Measurements from ENCODE around the gene ST7L. TPM values are rescaled to one million over a fixed set of nuclear protein-coding genes. Genes with fewer than 3 reads are reported as not detected.
A peak's percentile ranks its signal among the peaks of the same experiment; 100 is the strongest.

The ST7L gene
- total RNA-seq, 1 donor from 2014 or later, result 14.8 TPM

- Histone ChIP-seq H3K4me1 (ENCODE audit: insufficient read depth, low read length) (peaks cover 27% of the 10 kb centered on the region), H3K9me3 (ENCODE audit: insufficient read depth, low read depth, low read length) (no peaks in the 10 kb centered on the region), H4K20me1 (ENCODE audit: insufficient read depth, low read length) (no peaks in the 10 kb centered on the region), H3K79me2 (ENCODE audit: insufficient read depth, low read length) (no peaks in the 10 kb centered on the region), H3K4me2 (ENCODE audit: low read length) (peak overlapping the region; percentile 60), H3K4me3 (ENCODE audit: insufficient read depth, low read depth, low read length) (no peak overlapping the region), H3K27ac (ENCODE audit: low read depth, low read length) (peak overlapping the region; percentile 97), H3K36me3 (ENCODE audit: insufficient read depth, low read length) (peaks cover 10% of the 10 kb centered on the region), H2AFZ (ENCODE audit: low read depth, low read length) (no peak overlapping the region), H3K9ac (ENCODE audit: low read length) (peak overlapping the region; percentile 69), H3K27me3 (ENCODE audit: insufficient read depth, low read length) (no peaks in the 10 kb centered on the region)
- no peak overlapping the region for H3K4me3 Mint-ChIP-seq (ENCODE audit: unreplicated experiment)
- DNase-seq (ENCODE audit: low read depth) (peak; percentile 60), FAIRE-seq (peak; percentile 95)
- no peaks in the 10 kb centered on the region for H3K9me3 Mint-ChIP-seq (ENCODE audit: unreplicated experiment)
- H3K36me3 Mint-ChIP-seq (ENCODE audit: low read depth, unreplicated experiment), result peaks cover 2% of the 10 kb centered on the region
- peaks cover 27% of the 10 kb centered on the region for H3K4me1 Mint-ChIP-seq (ENCODE audit: low read depth, unreplicated experiment)
- H3K27ac Mint-ChIP-seq (ENCODE audit: unreplicated experiment), result peak overlapping the region; percentile 99
- no peak for TF ChIP-seq EZH2 (IDR thresholded peaks at IDR 0.05; ENCODE audit: insufficient read depth, low read length)
- no peak for TF ChIP-seq CTCF (IDR thresholded peaks at IDR 0.05; ENCODE audit: insufficient read depth, low read depth, low read length)
- H3K27me3 Mint-ChIP-seq (ENCODE audit: low read depth, unreplicated experiment), result no peaks in the 10 kb centered on the region
Measured at GRCh38 chr1:112544751-112545150, 74.2 kb downstream of the ST7L start.

- peak; percentile 95 for DNase-seq (ENCODE audit: low read depth)
- H3K4me3 Mint-ChIP-seq (ENCODE audit: unreplicated experiment), result peak overlapping the region; percentile 20
- H3K4me1 Mint-ChIP-seq (ENCODE audit: low read depth, unreplicated experiment), result peaks cover 27% of the 10 kb centered on the region
- FAIRE-seq, result peak; percentile 70
- H4K20me1 ChIP-seq (ENCODE audit: insufficient read depth, low read length), result no peaks in the 10 kb centered on the region
- no peak overlapping the region for H2AFZ ChIP-seq (ENCODE audit: low read depth, low read length)
- H3K4me2 ChIP-seq (ENCODE audit: low read length), result peak overlapping the region; percentile 60
- peak overlapping the region; percentile 97 for H3K27ac ChIP-seq (ENCODE audit: low read depth, low read length)
- H3K27me3 ChIP-seq (ENCODE audit: insufficient read depth, low read length), result no peaks in the 10 kb centered on the region
- H3K79me2 ChIP-seq (ENCODE audit: insufficient read depth, low read length), result no peaks in the 10 kb centered on the region
- peaks cover 7% of the 10 kb centered on the region for H3K36me3 ChIP-seq (ENCODE audit: insufficient read depth, low read length)
- peaks cover 27% of the 10 kb centered on the region for H3K4me1 ChIP-seq (ENCODE audit: insufficient read depth, low read length)
- peak overlapping the region; percentile 69 for H3K9ac ChIP-seq (ENCODE audit: low read length)
- H3K27ac Mint-ChIP-seq (ENCODE audit: unreplicated experiment), result peak overlapping the region; percentile 99
- TF ChIP-seq CTCF (IDR thresholded peaks at IDR 0.05; ENCODE audit: insufficient read depth, low read depth, low read length) (no peak), EZH2 (IDR thresholded peaks at IDR 0.05; ENCODE audit: insufficient read depth, low read length) (no peak)
- H3K4me3 ChIP-seq (ENCODE audit: insufficient read depth, low read depth, low read length), result no peak overlapping the region
- no peaks in the 10 kb centered on the region for H3K9me3 ChIP-seq (ENCODE audit: insufficient read depth, low read depth, low read length)
- no peaks in the 10 kb centered on the region for H3K27me3 Mint-ChIP-seq (ENCODE audit: low read depth, unreplicated experiment)
- peaks cover 3% of the 10 kb centered on the region for H3K36me3 Mint-ChIP-seq (ENCODE audit: low read depth, unreplicated experiment)
- no peaks in the 10 kb centered on the region for H3K9me3 Mint-ChIP-seq (ENCODE audit: unreplicated experiment)
Measured at GRCh38 chr1:112544011-112544688, 74.8 kb downstream of the ST7L start.

All from astrocyte (in vitro differentiated cells and primary cell).